Measurements from ENCODE around the gene PRRT4. TPM values are rescaled to one million over a fixed set of nuclear protein-coding genes. Genes with fewer than 3 reads are reported as not detected.
A peak's percentile ranks its signal among the peaks of the same experiment; 100 is the strongest.

Gene PRRT4
- total and polyA plus RNA-seq, 9 of the 15 experiments (the other 6 are each of a cell fraction or from before 2014, with no cell fraction given) = not detected

DNA sequence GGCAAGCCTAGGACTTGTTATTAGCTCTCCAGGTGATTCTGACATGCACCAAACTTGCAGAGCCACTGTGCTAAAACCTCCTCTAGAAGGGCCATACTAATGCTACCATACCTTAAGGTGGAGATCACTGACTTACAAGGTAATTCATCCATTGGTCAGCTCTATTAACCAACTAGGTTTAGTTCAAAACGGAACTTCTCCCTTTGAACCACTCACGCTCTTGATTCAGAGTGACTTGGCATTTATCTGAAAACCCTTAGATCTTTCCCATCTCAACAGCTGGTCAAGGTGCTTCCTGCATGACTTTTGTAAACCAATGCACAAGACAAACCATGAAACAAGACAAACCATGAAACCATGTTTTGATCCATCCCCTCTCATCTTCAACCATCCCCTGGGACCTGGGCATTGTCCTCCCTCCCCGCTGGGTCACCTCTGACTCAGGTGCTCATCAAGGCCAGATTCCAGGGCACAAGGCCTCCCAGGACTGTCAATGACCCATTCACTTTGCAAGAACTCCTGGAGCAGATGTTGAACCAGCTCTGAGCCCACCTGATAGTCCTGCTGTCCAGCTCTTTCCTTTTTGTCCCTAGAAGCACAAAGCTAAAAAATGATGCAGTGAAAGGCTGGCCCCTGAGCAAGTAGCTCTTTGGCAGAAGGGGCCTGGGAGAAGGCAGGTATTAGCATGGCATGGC, 29.5 kb upstream of the PRRT4 start (continued):
- TF ChIP-seq, protein P1, sequence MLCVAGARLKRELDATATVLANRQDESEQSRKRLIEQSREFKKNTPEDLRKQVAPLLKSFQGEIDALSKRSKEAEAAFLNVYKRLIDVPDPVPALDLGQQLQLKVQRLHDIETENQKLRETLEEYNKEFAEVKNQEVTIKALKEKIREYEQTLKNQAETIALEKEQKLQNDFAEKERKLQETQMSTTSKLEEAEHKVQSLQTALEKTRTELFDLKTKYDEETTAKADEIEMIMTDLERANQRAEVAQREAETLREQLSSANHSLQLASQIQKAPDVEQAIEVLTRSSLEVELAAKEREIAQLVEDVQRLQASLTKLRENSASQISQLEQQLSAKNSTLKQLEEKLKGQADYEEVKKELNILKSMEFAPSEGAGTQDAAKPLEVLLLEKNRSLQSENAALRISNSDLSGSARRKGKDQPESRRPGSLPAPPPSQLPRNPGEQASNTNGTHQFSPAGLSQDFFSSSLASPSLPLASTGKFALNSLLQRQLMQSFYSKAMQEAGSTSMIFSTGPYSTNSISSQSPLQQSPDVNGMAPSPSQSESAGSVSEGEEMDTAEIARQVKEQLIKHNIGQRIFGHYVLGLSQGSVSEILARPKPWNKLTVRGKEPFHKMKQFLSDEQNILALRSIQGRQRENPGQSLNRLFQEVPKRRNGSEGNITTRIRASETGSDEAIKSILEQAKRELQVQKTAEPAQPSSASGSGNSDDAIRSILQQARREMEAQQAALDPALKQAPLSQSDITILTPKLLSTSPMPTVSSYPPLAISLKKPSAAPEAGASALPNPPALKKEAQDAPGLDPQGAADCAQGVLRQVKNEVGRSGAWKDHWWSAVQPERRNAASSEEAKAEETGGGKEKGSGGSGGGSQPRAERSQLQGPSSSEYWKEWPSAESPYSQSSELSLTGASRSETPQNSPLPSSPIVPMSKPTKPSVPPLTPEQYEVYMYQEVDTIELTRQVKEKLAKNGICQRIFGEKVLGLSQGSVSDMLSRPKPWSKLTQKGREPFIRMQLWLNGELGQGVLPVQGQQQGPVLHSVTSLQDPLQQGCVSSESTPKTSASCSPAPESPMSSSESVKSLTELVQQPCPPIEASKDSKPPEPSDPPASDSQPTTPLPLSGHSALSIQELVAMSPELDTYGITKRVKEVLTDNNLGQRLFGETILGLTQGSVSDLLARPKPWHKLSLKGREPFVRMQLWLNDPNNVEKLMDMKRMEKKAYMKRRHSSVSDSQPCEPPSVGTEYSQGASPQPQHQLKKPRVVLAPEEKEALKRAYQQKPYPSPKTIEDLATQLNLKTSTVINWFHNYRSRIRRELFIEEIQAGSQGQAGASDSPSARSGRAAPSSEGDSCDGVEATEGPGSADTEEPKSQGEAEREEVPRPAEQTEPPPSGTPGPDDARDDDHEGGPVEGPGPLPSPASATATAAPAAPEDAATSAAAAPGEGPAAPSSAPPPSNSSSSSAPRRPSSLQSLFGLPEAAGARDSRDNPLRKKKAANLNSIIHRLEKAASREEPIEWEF (CRISPR knock-in tag; IDR thresholded peaks at IDR 0.05) = no peak
- TF ChIP-seq ZEB2 (IDR thresholded peaks at IDR 0.05) (0 out of 2 replicates have a peak, but pooled peaks have one; percentile 48), SIRT6 (IDR thresholded peaks at IDR 0.05; ENCODE audit: low read depth, low read length) (no peak), ZNF143 (CRISPR knock-in tag; IDR thresholded peaks at IDR 0.05) (no peak), ZFP1 (CRISPR knock-in tag; IDR thresholded peaks at IDR 0.05) (no peak), ZNF77 (CRISPR knock-in tag; IDR thresholded peaks at IDR 0.05) (no peak), SMC3 (conservative IDR thresholded peaks at IDR 0.05; ENCODE audit: insufficient read depth, low read depth, low read length) (no peak), ZFX (CRISPR knock-in tag; IDR thresholded peaks at IDR 0.05) (no peak), GTF2E2 (tag; IDR thresholded peaks at IDR 0.05) (no peak), SAFB2 (IDR thresholded peaks at IDR 0.05; ENCODE audit: borderline replicate concordance, low read depth, low read length, severe bottlenecking) (no peak), ZKSCAN3 (CRISPR knock-in tag; IDR thresholded peaks at IDR 0.05) (no peak), MCM7 (IDR thresholded peaks at IDR 0.05) (no peak), EZH2 (IDR thresholded peaks at IDR 0.05; ENCODE audit: borderline replicate concordance, low read depth, low read length) (no peak), ETV5 (CRISPR knock-in tag; IDR thresholded peaks at IDR 0.05; ENCODE audit: low read depth) (no peak), SMAD4 (CRISPR knock-in tag; conservative IDR thresholded peaks at IDR 0.05) (no peak), XRCC4 (IDR thresholded peaks at IDR 0.05; ENCODE audit: extremely low read depth, insufficient read depth, insufficient read length) (no peak), ZFPM2 (CRISPR knock-in tag; IDR thresholded peaks at IDR 0.05) (no peak)
- TF ChIP-seq, protein P2, sequence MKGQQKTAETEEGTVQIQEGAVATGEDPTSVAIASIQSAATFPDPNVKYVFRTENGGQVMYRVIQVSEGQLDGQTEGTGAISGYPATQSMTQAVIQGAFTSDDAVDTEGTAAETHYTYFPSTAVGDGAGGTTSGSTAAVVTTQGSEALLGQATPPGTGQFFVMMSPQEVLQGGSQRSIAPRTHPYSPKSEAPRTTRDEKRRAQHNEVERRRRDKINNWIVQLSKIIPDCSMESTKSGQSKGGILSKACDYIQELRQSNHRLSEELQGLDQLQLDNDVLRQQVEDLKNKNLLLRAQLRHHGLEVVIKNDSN (CRISPR knock-in tag; IDR thresholded peaks at IDR 0.05) = no peak
- TF ChIP-seq, protein P3, sequence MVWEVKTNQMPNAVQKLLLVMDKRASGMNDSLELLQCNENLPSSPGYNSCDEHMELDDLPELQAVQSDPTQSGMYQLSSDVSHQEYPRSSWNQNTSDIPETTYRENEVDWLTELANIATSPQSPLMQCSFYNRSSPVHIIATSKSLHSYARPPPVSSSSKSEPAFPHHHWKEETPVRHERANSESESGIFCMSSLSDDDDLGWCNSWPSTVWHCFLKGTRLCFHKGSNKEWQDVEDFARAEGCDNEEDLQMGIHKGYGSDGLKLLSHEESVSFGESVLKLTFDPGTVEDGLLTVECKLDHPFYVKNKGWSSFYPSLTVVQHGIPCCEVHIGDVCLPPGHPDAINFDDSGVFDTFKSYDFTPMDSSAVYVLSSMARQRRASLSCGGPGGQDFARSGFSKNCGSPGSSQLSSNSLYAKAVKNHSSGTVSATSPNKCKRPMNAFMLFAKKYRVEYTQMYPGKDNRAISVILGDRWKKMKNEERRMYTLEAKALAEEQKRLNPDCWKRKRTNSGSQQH (CRISPR knock-in tag; IDR thresholded peaks at IDR 0.05) = no peak
- TF ChIP-seq, protein P4, sequence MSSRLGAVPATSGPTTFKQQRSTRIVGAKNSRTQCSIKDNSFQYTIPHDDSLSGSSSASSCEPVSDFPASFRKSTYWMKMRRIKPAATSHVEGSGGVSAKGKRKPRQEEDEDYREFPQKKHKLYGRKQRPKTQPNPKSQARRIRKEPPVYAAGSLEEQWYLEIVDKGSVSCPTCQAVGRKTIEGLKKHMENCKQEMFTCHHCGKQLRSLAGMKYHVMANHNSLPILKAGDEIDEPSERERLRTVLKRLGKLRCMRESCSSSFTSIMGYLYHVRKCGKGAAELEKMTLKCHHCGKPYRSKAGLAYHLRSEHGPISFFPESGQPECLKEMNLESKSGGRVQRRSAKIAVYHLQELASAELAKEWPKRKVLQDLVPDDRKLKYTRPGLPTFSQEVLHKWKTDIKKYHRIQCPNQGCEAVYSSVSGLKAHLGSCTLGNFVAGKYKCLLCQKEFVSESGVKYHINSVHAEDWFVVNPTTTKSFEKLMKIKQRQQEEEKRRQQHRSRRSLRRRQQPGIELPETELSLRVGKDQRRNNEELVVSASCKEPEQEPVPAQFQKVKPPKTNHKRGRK (tag; IDR thresholded peaks at IDR 0.05) = no peak

Measured in K562 (cell line).